MM.1S (cell line): Measurements from ENCODE around the gene MYOF.

Experiments
- EZH2phosphoT487 ChIP-seq: fragments of 300-600 bp; sonication (generic); IDR thresholded peaks from 2 replicates; pipeline ENCODE4 v1.6.1; 2018; ENCODE audit warnings: antibody characterized with exemption, low read length
- TF ChIP-seq, protein P1 (sequence below): fragments of 300-600 bp; sonication (generic); IDR thresholded peaks from 2 replicates; pipeline ENCODE4 v1.5.1; 2016; ENCODE audit warnings: antibody characterized with exemption, low read length, mixed read lengths

DNA sequence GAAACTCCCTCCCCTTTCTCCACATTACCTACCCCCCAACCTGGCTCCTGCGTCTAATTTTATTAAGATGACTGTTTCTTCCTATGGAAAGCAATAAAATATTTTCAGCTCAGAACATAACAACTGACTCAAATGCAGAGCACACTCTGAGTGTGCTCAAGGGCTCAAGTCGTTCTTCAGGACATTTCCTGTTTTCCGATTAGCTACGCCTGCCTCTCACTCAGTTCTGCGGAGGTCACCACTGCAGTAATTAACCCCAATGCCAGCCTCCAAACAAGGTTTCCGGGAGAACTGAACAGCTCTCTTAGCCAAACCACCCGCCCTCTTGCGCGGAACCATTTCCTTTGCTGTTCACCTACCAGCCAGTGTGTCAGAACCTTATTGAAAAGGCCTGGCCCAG lies 19.3 kb downstream of the MYOF start:
- TF ChIP-seq, protein P1, sequence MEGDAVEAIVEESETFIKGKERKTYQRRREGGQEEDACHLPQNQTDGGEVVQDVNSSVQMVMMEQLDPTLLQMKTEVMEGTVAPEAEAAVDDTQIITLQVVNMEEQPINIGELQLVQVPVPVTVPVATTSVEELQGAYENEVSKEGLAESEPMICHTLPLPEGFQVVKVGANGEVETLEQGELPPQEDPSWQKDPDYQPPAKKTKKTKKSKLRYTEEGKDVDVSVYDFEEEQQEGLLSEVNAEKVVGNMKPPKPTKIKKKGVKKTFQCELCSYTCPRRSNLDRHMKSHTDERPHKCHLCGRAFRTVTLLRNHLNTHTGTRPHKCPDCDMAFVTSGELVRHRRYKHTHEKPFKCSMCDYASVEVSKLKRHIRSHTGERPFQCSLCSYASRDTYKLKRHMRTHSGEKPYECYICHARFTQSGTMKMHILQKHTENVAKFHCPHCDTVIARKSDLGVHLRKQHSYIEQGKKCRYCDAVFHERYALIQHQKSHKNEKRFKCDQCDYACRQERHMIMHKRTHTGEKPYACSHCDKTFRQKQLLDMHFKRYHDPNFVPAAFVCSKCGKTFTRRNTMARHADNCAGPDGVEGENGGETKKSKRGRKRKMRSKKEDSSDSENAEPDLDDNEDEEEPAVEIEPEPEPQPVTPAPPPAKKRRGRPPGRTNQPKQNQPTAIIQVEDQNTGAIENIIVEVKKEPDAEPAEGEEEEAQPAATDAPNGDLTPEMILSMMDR: no peak
- no peak for TF ChIP-seq EZH2phosphoT487
